22Rv1 (cell line): ENCODE measurements around the gene PRR15L.

Experiments used
- ZFX ChIP-seq: fragments of 450-650 bp; IDR thresholded peaks from 2 replicates; pipeline ENCODE4 v1.6.1; 2017; ENCODE audit warnings: antibody characterized with exemption, borderline replicate concordance
- TF ChIP-seq, protein P1 (sequence below): fragments of 450-650 bp; IDR thresholded peaks from 2 replicates; pipeline ENCODE4 v1.5.1; 2017; ENCODE audit warnings: mild to moderate bottlenecking

DNA sequence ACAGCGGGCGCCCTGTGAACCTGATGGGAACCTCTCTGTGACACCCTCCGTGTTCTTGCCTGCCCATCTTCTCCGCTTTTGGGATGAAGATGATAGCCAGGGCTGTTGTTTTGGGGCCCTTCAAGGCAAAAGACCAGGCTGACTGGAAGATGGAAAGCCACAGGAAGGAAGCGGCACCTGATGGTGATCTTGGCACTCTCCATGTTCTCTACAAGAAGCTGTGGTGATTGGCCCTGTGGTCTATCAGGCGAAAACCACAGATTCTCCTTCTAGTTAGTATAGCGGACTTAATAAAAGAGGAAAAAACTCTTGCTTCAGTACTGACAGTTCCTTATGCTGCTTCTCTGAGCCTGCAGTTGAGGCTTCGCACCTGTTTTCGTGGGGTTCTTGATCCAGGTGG lies 23.8 kb upstream of the PRR15L start:
- TF ChIP-seq, protein P1, sequence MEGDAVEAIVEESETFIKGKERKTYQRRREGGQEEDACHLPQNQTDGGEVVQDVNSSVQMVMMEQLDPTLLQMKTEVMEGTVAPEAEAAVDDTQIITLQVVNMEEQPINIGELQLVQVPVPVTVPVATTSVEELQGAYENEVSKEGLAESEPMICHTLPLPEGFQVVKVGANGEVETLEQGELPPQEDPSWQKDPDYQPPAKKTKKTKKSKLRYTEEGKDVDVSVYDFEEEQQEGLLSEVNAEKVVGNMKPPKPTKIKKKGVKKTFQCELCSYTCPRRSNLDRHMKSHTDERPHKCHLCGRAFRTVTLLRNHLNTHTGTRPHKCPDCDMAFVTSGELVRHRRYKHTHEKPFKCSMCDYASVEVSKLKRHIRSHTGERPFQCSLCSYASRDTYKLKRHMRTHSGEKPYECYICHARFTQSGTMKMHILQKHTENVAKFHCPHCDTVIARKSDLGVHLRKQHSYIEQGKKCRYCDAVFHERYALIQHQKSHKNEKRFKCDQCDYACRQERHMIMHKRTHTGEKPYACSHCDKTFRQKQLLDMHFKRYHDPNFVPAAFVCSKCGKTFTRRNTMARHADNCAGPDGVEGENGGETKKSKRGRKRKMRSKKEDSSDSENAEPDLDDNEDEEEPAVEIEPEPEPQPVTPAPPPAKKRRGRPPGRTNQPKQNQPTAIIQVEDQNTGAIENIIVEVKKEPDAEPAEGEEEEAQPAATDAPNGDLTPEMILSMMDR, result no peak
- TF ChIP-seq ZFX, result no peak
